Tibial artery (tissue), 4 donors: ENCODE measurements around the gene ALOX15B.

Experiments used
- DNase-seq, 2 donors: peaks; one replicate each; pipeline ENCODE4 v3.0.0-alpha.2; 2019
- H3K27ac ChIP-seq, 2 donors: fragments of 200-600 bp; sonication (generic) in 1 of 2; 1 replicate in 1 of 2; 2 replicates in 1 of 2; pipeline ENCODE4 v1.5.1; 2018 to 2019; ENCODE audit warnings: mild to moderate bottlenecking in 1 of 2
- H3K27me3 ChIP-seq, 2 donors: fragments of 200-600 bp; sonication (generic) in 1 of 2; one replicate each; pipeline versions ENCODE4 v1.5.1 to v1.6.0; 2016 to 2019
- H3K36me3 ChIP-seq, 3 donors: fragments of 200-600 bp; sonication (generic) in 2 of 3; one replicate each; pipeline ENCODE4 v1.5.1; 2016 to 2019; ENCODE audit warnings: mild to moderate bottlenecking in 2 of 3
- H3K4me1 ChIP-seq, 4 donors: fragments of 200-600 bp; sonication (generic) in 2 of 4; 1 replicate in 3 of 4; 2 replicates in 1 of 4; pipeline ENCODE4 v1.5.1; 2016 to 2019
- H3K4me3 ChIP-seq, 2 donors: fragments of 200-600 bp; sonication (generic) in 1 of 2; 1 replicate in 1 of 2; 2 replicates in 1 of 2; pipeline ENCODE4 v1.5.1; 2018 to 2019; ENCODE audit warnings: mild to moderate bottlenecking in 2 of 2
- H3K9me3 ChIP-seq, 3 donors: fragments of 200-600 bp; sonication (generic) in 1 of 3; one replicate each; pipeline ENCODE4 v1.5.1; 2016 to 2019
- intact Hi-C: fragments of 100-400 bp; cut with DNase I; formaldehyde crosslinking; loops from one replicate; pipeline ENCODE4 v1.15.0; 2023; ENCODE audit warnings: low total_unique reads
- TF ChIP-seq, protein P1 (sequence below), 2 experiments: fragments of 200-600 bp in 1 of 2; fragments of 450-650 bp in 1 of 2; IDR thresholded peaks; one replicate each; pipeline ENCODE4 v1.5.1; 2017 to 2019; ENCODE audit warnings: antibody characterized with exemption in 2 of 2, mild to moderate bottlenecking in 1 of 2, moderate library complexity in 1 of 2

The ALOX15B gene

DNA sequence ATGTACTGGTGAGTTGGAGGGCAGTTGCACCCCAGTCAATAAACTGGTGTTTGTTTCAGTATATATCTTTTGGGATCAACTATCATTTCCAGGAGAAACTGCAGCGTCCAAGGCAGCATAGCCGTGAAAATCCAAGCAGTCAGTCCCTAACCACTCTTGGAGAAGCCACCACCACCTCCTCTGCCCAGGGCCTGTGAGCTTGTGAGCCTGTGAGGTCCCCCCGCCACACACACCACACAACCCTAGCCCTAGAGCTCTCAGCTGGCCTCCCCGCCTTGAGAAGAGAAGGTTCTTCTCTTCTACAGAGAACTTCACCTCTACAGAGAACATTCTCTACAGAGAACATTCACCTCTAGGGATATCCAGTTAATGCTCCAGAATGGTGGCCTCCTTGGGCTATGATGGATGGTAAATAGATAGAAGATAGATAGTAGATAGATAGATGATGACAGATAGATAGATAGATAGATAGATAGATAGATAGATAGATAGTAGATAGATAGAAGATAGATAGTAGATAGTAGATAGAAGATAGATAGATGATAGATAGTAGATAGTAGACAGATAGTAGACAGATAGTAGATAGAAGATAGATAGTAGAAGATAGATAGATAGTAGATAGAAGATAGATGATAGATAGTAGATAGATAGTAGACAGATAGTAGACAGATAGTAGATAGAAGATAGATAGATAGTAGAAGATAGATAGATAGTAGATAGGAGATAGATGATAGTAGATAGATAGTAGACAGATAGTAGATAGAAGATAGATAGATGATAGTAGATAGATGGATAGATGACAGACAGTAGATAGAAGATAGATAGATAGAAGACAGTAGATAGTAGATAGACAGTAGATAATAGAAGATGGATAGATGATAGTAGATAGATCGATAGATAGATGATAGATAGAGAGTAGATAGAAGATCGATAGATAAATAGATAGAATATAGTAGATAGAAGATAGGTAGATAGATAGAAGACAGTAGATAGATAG lies 13.7 kb downstream of the ALOX15B start:
- peaks cover 0 to 46% of the 10 kb centered on the region in 2 donors for H3K27me3 ChIP-seq
- H3K9me3 ChIP-seq: no peaks in the 10 kb centered on the region
- H3K4me3 ChIP-seq: no peak overlapping the region
- H3K27ac ChIP-seq: no peak overlapping the region
- TF ChIP-seq, protein P1, sequence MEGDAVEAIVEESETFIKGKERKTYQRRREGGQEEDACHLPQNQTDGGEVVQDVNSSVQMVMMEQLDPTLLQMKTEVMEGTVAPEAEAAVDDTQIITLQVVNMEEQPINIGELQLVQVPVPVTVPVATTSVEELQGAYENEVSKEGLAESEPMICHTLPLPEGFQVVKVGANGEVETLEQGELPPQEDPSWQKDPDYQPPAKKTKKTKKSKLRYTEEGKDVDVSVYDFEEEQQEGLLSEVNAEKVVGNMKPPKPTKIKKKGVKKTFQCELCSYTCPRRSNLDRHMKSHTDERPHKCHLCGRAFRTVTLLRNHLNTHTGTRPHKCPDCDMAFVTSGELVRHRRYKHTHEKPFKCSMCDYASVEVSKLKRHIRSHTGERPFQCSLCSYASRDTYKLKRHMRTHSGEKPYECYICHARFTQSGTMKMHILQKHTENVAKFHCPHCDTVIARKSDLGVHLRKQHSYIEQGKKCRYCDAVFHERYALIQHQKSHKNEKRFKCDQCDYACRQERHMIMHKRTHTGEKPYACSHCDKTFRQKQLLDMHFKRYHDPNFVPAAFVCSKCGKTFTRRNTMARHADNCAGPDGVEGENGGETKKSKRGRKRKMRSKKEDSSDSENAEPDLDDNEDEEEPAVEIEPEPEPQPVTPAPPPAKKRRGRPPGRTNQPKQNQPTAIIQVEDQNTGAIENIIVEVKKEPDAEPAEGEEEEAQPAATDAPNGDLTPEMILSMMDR (IDR thresholded peaks at IDR 0.05): no peak
- no peak for DNase-seq
- H3K4me1 ChIP-seq: no peaks in the 10 kb centered on the region
- intact Hi-C loops: no loop called here
- no peaks in the 10 kb centered on the region for H3K36me3 ChIP-seq

DNA sequence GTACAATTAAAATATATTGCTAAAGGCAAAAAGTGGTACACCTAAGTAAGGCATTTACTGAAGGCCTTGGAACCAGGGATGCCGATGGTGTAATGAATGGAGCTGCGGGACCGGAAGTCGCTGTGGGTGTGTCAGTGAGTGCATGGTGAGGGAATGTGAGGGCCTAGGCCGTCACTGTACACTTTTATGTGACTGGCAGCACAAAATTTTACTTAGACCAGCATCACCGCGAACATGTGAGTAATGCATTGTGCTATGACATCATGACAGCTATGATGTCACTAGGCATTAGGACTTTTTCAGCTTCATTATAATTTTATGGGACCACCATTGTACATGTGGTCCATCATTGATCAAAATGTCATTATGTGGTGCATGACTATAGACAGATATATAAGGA lies 14.7 kb downstream of the ALOX15B start:
- no peak overlapping the region for H3K27ac ChIP-seq
- TF ChIP-seq, protein P1 (IDR thresholded peaks at IDR 0.05): no peak
- peaks cover 0 to 4% (median 0%) of the 10 kb centered on the region in 4 donors for H3K4me1 ChIP-seq
- intact Hi-C loops: no loop called here
- peaks cover 0 to 45% of the 10 kb centered on the region in 2 donors for H3K27me3 ChIP-seq
- no peaks in the 10 kb centered on the region for H3K9me3 ChIP-seq
- no peak overlapping the region for H3K4me3 ChIP-seq
- H3K36me3 ChIP-seq: no peaks in the 10 kb centered on the region
- no peak for DNase-seq

DNA sequence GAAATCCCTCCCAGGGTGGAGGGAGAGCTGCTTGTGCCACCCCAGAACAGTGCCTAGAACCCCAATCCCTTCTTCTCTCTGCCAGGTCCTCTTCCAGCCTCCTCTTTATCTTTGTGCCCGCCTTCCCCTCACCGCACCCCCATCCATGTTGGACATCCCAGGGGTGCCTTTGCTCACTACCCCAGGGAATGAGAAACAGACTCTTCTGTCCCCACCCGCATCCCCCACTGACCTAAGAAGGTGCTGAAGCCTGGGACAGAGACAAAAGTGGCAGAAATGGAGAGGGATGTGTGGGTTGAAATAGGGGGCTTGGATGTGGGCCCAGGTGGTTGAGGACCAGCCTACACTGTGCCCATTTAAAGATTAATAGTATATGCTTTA lies 17.0 kb downstream of the ALOX15B start:
- intact Hi-C loops: no loop called here
- TF ChIP-seq, protein P1 (IDR thresholded peaks at IDR 0.05): no peak
- Histone ChIP-seq H3K4me1 (peaks cover 0 to 4% (median 0%) of the 10 kb centered on the region in 4 donors), H3K27ac (no peak overlapping the region), H3K4me3 (no peak overlapping the region), H3K27me3 (peaks cover 0 to 63% of the 10 kb centered on the region in 2 donors), H3K36me3 (no peaks in the 10 kb centered on the region), H3K9me3 (no peaks in the 10 kb centered on the region)
- DNase-seq: no peak

DNA sequence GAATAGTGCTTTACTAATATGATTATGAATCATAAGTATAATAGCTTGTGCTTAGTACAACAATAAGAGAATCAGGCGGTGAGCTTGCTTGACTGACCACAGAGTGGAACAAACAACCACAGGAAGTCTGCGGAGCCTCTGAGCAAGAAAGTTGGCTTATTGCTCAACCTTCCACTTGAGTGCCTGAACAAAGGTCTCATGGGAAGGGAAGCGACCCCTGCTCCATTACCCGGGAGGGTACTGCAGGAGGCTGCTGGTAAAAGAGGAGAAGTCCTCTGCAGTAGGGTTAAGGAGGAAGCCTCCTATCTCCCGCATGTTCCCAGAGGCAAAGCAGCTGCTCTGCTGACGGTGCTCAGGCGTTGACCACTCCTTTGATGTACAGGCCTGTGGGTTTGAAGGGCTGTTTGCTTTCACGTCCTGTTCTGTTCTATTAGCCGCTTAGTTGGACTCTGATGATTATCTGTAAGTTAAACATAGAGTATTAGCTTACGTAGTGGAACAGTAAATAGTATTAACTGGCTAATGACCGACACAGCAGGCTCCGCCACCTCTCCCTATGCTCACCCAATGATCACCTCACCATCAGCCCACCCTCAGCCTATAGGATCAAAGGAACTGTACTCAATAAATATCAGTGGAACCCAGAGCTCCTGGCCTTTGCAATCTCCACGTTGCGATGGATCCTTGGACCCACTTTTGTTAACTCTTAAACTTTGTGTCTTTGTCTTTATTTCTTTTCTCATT lies 17.5 kb downstream of the ALOX15B start:
- Histone ChIP-seq H3K27me3 (peaks cover 0 to 68% of the 10 kb centered on the region in 2 donors), H3K4me3 (no peak overlapping the region), H3K4me1 (peaks cover 0 to 4% (median 0%) of the 10 kb centered on the region in 4 donors), H3K27ac (no peak overlapping the region), H3K9me3 (no peaks in the 10 kb centered on the region), H3K36me3 (no peaks in the 10 kb centered on the region)
- TF ChIP-seq, protein P1 (IDR thresholded peaks at IDR 0.05): no peak
- intact Hi-C loops: no loop called here
- DNase-seq: peak; percentile 55 to 77

DNA sequence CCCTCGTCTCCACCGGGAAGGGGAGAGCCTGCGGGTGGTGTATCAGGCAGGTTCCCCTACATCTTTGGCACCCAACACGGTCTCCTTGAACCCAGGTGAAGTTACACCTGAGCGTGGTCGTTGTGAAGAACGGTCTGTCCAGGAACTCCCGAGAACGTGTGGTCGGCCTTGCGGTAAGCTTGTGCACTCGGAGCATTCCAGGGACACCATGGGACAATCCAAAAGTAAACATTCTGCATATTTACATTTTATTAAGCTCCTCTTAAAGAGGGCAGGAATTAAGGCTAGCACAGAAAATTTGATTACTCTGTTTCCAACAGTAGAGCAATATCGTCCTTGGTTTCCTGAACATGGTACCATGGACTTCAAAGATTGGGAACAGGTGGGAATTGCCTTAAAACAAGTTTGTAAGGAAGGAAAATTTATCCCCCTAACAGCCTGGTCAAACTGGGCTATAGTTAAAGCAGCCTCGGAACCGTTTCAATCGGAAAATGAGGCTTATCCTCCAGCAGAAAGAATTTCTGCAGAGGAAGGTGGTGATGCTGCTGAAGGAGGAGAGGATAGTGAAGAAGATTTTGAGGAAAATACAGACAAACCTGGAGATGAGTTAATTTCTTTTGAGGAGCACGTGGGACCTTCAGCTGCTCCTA lies 18.2 kb downstream of the ALOX15B start:
- DNase-seq: peak in 1 of 2 donors; percentile 43
- H3K36me3 ChIP-seq: no peaks in the 10 kb centered on the region
- H3K9me3 ChIP-seq: no peaks in the 10 kb centered on the region
- TF ChIP-seq, protein P1 (IDR thresholded peaks at IDR 0.05): no peak
- peaks cover 0 to 75% of the 10 kb centered on the region in 2 donors for H3K27me3 ChIP-seq
- no peak overlapping the region for H3K4me3 ChIP-seq
- H3K27ac ChIP-seq: no peak overlapping the region
- H3K4me1 ChIP-seq: peaks cover 0 to 4% (median 0%) of the 10 kb centered on the region in 4 donors
- intact Hi-C loops: no loop called here
